Right atrium auricular region (tissue), 2 donors: Measurements from ENCODE around the gene ADGRV1. TPM values are rescaled to one million over a fixed set of nuclear protein-coding genes. Genes with fewer than 3 reads are reported as not detected.
"Not testable (repeated sequence)": the region's sequence is repeated elsewhere in the genome, so short reads cannot be mapped to it uniquely, and the experiment has no call there.

Experiments
- DNase-seq: peaks from one replicate; pipeline ENCODE4 v3.0.0-alpha.2; 2019; ENCODE audit warnings: low spot score
- H3K27ac ChIP-seq, 2 donors: fragments of 200-600 bp; sonication (generic); 1 replicate in 1 of 2; 2 replicates in 1 of 2; pipeline ENCODE4 v1.5.1; 2016 to 2019
- H3K27me3 ChIP-seq, 2 donors: fragments of 200-600 bp; sonication (generic); one replicate each; pipeline versions ENCODE4 v1.5.1 to v1.6.0; 2017 to 2019
- H3K36me3 ChIP-seq: fragments of 200-600 bp; sonication (generic); one replicate; pipeline ENCODE4 v1.5.1; 2016
- H3K4me1 ChIP-seq, 2 donors: fragments of 200-600 bp; sonication (generic); one replicate each; pipeline versions ENCODE4 v1.5.1 to v1.6.0; 2017 to 2019
- H3K4me3 ChIP-seq, 2 donors: fragments of 200-600 bp; sonication (generic); 1 replicate in 1 of 2; 2 replicates in 1 of 2; pipeline ENCODE4 v1.5.1; 2017 to 2019; ENCODE audit warnings: mild to moderate bottlenecking in 1 of 2, moderate library complexity in 1 of 2
- H3K9me3 ChIP-seq, 2 donors: fragments of 200-600 bp; sonication (generic); one replicate each; pipeline ENCODE4 v1.5.1; 2019
- total RNA-seq, 2 donors: library from RNA; depleted of rRNA; stranded (reverse); fragments of >200 nt; gene quantifications; one replicate each; pipeline ENCODE4 v1.1.0, GENCODE V29; 2016
- TF ChIP-seq, protein P1 (sequence below), 2 donors: fragments of 200-600 bp; sonication (generic); IDR thresholded peaks; one replicate each; pipeline ENCODE4 v1.5.1; 2019; ENCODE audit warnings: antibody characterized with exemption in 2 of 2

ADGRV1 gene
- total RNA-seq, 2 donors from 2014 or later = 1.4 to 1.8 TPM

DNA sequence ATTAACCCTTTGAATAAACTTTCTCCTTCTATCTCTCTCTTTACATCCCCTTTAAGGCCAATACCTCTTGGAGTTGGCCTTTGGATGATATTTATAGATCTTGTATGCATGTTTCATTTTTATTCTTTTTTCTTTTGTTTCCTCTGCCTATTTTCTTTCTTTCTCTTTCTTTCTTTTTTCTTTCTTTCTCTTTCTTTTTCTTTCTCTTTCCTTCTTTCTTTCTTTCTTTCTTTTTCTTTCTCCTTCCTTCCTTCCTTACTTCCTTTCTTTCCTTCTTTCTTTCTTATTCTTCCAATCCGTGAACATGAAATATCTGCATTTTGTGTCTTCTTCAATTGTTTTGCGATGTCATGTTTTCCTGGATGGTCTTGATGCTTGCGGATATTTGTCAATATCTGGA, 276.1 kb downstream of the ADGRV1 start:
- H3K36me3 ChIP-seq = no peaks in the 10 kb centered on the region
- H3K4me1 ChIP-seq = no peaks in the 10 kb centered on the region
- H3K4me3 ChIP-seq = no peak overlapping the region
- TF ChIP-seq, protein P1, sequence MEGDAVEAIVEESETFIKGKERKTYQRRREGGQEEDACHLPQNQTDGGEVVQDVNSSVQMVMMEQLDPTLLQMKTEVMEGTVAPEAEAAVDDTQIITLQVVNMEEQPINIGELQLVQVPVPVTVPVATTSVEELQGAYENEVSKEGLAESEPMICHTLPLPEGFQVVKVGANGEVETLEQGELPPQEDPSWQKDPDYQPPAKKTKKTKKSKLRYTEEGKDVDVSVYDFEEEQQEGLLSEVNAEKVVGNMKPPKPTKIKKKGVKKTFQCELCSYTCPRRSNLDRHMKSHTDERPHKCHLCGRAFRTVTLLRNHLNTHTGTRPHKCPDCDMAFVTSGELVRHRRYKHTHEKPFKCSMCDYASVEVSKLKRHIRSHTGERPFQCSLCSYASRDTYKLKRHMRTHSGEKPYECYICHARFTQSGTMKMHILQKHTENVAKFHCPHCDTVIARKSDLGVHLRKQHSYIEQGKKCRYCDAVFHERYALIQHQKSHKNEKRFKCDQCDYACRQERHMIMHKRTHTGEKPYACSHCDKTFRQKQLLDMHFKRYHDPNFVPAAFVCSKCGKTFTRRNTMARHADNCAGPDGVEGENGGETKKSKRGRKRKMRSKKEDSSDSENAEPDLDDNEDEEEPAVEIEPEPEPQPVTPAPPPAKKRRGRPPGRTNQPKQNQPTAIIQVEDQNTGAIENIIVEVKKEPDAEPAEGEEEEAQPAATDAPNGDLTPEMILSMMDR (IDR thresholded peaks at IDR 0.05) = no peak
- no peak for DNase-seq
- no peaks in the 10 kb centered on the region for H3K9me3 ChIP-seq
- H3K27ac ChIP-seq = no peak overlapping the region
- no peaks in the 10 kb centered on the region for H3K27me3 ChIP-seq

DNA sequence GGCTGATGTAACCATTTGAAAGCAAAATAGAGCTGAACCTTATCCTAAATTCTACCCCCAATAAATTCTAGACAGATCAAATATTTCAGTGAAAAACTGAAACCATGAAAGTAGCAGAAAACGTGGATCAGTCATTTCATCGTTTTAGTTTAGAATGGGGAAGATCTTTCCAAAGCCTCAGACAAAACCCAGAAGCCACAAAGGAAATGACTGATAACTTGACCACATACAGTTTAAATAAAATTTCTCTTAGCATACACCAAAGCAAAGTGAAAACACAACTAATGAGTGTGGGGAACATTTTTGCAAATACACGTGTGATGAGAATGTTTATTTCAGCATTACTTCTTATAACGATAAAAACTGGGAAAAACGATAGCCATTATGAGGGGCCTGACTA, 284.8 kb downstream of the ADGRV1 start:
- H3K9me3 ChIP-seq = no peaks in the 10 kb centered on the region
- no peak for DNase-seq
- no peaks in the 10 kb centered on the region for H3K4me1 ChIP-seq
- TF ChIP-seq, protein P1 (IDR thresholded peaks at IDR 0.05) = no peak
- H3K36me3 ChIP-seq = no peaks in the 10 kb centered on the region
- H3K27me3 ChIP-seq = no peaks in the 10 kb centered on the region
- H3K27ac ChIP-seq = no peak overlapping the region
- no peak overlapping the region for H3K4me3 ChIP-seq

DNA sequence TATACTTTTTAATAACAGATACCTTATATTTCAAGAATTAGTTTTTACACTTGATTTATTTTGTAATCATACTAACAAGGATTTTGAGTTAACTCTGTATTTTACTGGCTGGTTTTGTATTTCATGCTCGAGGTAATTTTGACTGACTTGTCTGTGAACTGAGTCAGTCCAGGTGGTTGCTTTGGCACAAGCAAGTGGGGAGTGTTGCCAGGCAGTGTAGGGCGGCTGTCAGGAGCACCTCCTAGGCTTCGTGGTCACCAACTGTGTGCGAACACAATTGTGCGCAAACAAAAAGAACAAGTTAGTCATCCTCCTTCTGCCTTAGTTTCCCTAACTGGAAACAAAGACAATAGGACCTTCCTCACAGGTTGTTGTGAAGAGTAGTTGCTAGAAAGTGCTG, 286.3 kb downstream of the ADGRV1 start:
- TF ChIP-seq, protein P1 (IDR thresholded peaks at IDR 0.05) = no peak
- Histone ChIP-seq H3K27me3 (no peaks in the 10 kb centered on the region), H3K9me3 (no peaks in the 10 kb centered on the region), H3K4me3 (no peak overlapping the region), H3K27ac (no peak overlapping the region), H3K4me1 (no peaks in the 10 kb centered on the region), H3K36me3 (no peaks in the 10 kb centered on the region)
- no peak for DNase-seq

DNA sequence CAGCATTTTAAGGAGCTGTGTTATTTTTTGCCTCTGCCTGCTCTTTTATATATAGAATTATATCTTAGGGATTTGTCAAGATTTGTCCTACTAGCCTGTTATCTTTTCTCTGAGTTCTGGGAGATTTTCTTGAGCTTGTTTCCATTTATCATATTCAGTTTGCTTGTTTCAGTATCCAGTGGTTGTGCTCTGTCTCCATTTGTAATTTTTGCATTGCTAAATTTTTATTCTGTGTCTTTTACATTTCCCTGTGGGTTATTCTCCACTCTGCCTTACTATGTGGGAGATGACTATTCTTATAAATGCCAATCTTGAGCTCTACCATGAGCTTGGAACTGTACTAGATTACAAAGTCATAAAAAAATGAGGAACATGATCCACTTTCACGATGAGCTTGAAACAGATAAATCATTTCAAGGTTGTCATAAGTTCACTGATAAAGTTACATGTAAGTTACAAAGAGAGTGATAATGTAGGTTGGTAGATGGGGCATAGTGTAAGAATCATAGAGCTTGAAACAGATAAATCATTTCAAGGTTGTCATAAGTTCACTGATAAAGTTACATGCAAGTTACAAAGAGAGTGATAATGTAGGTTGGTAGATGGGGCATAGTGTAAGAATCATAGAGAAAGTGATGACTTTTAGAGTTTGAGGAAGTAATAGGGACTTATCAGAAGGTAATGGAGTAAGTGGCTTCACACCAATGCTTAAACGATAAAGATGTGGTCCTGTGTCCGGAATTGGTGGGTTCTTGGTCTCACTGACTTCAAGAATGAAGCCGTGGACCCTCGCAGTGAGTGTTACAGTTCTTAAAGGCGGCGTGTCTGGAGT, 287.3 kb downstream of the ADGRV1 start:
- Histone ChIP-seq H3K27me3 (no peaks in the 10 kb centered on the region), H3K36me3 (no peaks in the 10 kb centered on the region), H3K4me1 (no peaks in the 10 kb centered on the region), H3K4me3 (no peak overlapping the region), H3K27ac (no peak overlapping the region), H3K9me3 (no peaks in the 10 kb centered on the region)
- TF ChIP-seq, protein P1 (IDR thresholded peaks at IDR 0.05) = no peak
- no peak for DNase-seq

DNA sequence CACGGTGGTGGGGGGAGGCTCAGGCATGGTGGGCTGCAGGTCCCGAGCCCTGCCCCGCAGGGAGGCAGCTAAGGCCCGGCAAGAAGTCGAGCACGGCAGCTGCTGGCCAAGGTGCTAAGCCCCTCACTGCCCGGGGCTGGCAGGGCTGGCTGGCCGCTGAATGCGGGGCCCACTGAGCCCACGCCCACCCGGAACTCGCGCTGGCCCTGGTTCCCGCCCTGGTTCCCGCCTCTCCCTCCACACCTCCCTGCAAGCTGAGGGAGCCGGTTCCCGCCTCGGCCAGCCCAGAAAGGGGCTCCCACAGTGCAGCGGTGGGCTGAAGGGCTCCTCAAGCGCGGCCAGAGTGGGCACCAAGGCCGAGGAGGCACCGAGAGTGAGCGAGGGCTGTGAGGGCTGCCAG, 289.0 kb downstream of the ADGRV1 start:
- H3K4me3 ChIP-seq, H3K4me1 ChIP-seq, H3K9me3 ChIP-seq, H3K36me3 ChIP-seq, H3K27me3 ChIP-seq, DNase-seq, H3K27ac ChIP-seq: not testable (repeated sequence)

DNA sequence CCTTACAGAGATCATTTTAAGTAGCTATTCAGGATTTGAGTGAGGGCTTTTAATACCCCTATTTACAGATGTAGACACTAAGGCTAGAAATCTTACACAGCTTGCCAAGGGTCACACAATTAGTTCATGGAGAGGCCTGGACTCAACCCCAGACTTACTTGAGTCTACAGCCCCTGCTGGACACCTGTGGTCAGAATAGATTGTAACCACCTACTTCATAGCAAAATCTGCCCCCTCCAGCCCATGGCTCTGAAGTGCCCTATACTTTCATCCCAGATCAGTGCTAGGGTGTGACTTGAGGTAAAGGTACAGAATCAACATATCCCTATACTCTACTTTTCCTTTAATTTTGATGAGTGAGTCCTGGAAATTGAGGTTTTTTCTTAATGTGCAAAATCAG, 291.3 kb downstream of the ADGRV1 start:
- DNase-seq = no peak
- no peak overlapping the region for H3K4me3 ChIP-seq
- H3K36me3 ChIP-seq = no peaks in the 10 kb centered on the region
- no peaks in the 10 kb centered on the region for H3K27me3 ChIP-seq
- H3K27ac ChIP-seq = no peak overlapping the region
- TF ChIP-seq, protein P1 (IDR thresholded peaks at IDR 0.05) = no peak
- H3K9me3 ChIP-seq = no peaks in the 10 kb centered on the region
- no peaks in the 10 kb centered on the region for H3K4me1 ChIP-seq
